Measurements from ENCODE around the gene WNK3. TPM values are rescaled to one million over a fixed set of nuclear protein-coding genes. Genes with fewer than 3 reads are reported as not detected.

The WNK3 gene
- total RNA-seq = 0.37 and 0.92 TPM in 2 replicates

GRCh38 chrX:54357414-54358377 lies at the start of gene WNK3:
Gene WNK3 (minus strand): TSS chrX:54358046.

GRCh38 chrX:54182864-54183613 lies 174.8 kb downstream of the WNK3 start, which contains the start of gene FAM120C:
Gene FAM120C (minus strand): TSS chrX:54183254. CDS start chrX:54183198, 56 bp downstream.

Other genes with a start within 250 kb of the WNK3 start
- 6.1 and 6.9 TPM in 2 replicates for gene FAM120C, start 174.8 kb downstream of the WNK3 start, total RNA-seq
- 15.9 and 16.6 TPM in 2 replicates for gene TSR2, start 82.4 kb upstream of the WNK3 start, total RNA-seq
- 10.0 and 14.1 TPM in 2 replicates for gene FGD1, start 138.2 kb upstream of the WNK3 start, total RNA-seq
- gene GNL3L, start 172.2 kb upstream of the WNK3 start, total RNA-seq = 20.9 and 28.4 TPM in 2 replicates